Lower leg skin (tissue), 3 donors: Measurements from ENCODE around the gene GPR32.
"Not testable (repeated sequence)": the region's sequence is repeated elsewhere in the genome, so short reads cannot be mapped to it uniquely, and the experiment has no call there.

Experiments used
- POLR2A ChIP-seq, 2 donors: fragments of 450-650 bp; IDR thresholded peaks; one replicate each; pipeline ENCODE4 v1.6.1; 2016 to 2017; ENCODE audit warnings: antibody characterized with exemption in 2 of 2, mild to moderate bottlenecking in 1 of 2, moderate library complexity in 1 of 2
- TF ChIP-seq, protein P1 (sequence below), 3 donors: fragments of 450-650 bp; IDR thresholded peaks; one replicate each; pipeline ENCODE4 v1.5.1; 2016; ENCODE audit warnings: antibody characterized with exemption in 3 of 3, mild to moderate bottlenecking in 3 of 3, moderate library complexity in 2 of 3

- TF ChIP-seq, protein P1, sequence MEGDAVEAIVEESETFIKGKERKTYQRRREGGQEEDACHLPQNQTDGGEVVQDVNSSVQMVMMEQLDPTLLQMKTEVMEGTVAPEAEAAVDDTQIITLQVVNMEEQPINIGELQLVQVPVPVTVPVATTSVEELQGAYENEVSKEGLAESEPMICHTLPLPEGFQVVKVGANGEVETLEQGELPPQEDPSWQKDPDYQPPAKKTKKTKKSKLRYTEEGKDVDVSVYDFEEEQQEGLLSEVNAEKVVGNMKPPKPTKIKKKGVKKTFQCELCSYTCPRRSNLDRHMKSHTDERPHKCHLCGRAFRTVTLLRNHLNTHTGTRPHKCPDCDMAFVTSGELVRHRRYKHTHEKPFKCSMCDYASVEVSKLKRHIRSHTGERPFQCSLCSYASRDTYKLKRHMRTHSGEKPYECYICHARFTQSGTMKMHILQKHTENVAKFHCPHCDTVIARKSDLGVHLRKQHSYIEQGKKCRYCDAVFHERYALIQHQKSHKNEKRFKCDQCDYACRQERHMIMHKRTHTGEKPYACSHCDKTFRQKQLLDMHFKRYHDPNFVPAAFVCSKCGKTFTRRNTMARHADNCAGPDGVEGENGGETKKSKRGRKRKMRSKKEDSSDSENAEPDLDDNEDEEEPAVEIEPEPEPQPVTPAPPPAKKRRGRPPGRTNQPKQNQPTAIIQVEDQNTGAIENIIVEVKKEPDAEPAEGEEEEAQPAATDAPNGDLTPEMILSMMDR (IDR thresholded peaks at IDR 0.05): not testable (repeated sequence)
- TF ChIP-seq POLR2A (IDR thresholded peaks at IDR 0.05): not testable (repeated sequence)
Observed at GRCh38 chr19:50763521-50763920, 6.7 kb upstream of the GPR32 start.
